Esophagus mucosa (tissue), 1 donor: ENCODE results near the gene VIPAS39. TPM values are rescaled to one million over a fixed set of nuclear protein-coding genes. Genes with fewer than 3 reads are reported as not detected.

Experiments
- ATAC-seq: fragments of 200-7000 bp; cut with Tn5 transposase; one replicate; pipeline ENCODE4 v1.9.1; 2020
- total RNA-seq: library from RNA; stranded (reverse); gene quantifications from one replicate; pipeline ENCODE4 v1.2.4, GENCODE V29; 2023
- donor health status: DM: yes; HTN: yes; CAD: no.

Gene VIPAS39
- total RNA-seq, 1 donor from 2014 or later, result 11.9 TPM

- ATAC-seq, result no peak
These were observed 57.2 kb downstream of the VIPAS39 start for GRCh38 chr14:77400216-77400615.

GRCh38 chr14:77390188-77390587 lies 67.2 kb downstream of the VIPAS39 start:
- no peak for ATAC-seq

GRCh38 chr14:77378701-77379100 lies 78.7 kb downstream of the VIPAS39 start:
- ATAC-seq, result no peak

- ATAC-seq, result no peak
These were observed 79.9 kb downstream of the VIPAS39 start for GRCh38 chr14:77377502-77377844.

- ATAC-seq, result peak; percentile 94
These were observed 80.5 kb downstream of the VIPAS39 start, which contains the start of the genes SAMD15 and TMED8 for GRCh38 chr14:77376771-77377501. Gene SAMD15 (plus strand): TSS chr14:77377379. CDS start chr14:77377419, 40 bp downstream. Gene TMED8 (minus strand): TSS chr14:77377094. CDS start chr14:77377053, 41 bp downstream.

Other genes with a start within 250 kb of the VIPAS39 start
- not detected for gene NGB, start 186.4 kb downstream of the VIPAS39 start, total RNA-seq
- gene POMT2, start 136.7 kb downstream of the VIPAS39 start, total RNA-seq, result 11.2 TPM
- 26.6 TPM for gene GSTZ1, start 136.6 kb downstream of the VIPAS39 start, total RNA-seq
- gene TMED8, start 80.5 kb downstream of the VIPAS39 start, total RNA-seq, result 4.6 TPM
- gene SAMD15, start 80.2 kb downstream of the VIPAS39 start, total RNA-seq, result 0.88 TPM
- gene NOXRED1, start 34.1 kb downstream of the VIPAS39 start, total RNA-seq, result not detected
- 69.5 TPM for gene AHSA1, start 492 bp upstream of the VIPAS39 start, total RNA-seq
- gene ISM2, start 41.2 kb upstream of the VIPAS39 start, total RNA-seq, result not detected
- 40.1 TPM for gene SPTLC2, start 159.0 kb upstream of the VIPAS39 start, total RNA-seq